Pancreas (tissue), 10 donors: ENCODE measurements around the gene PAX6. TPM values are rescaled to one million over a fixed set of nuclear protein-coding genes. Genes with fewer than 3 reads are reported as not detected.

Experiments
- ATAC-seq, 4 donors: fragments of 200-7000 bp; cut with Tn5 transposase; one replicate each; pipeline versions ENCODE4 v1.8.0 to v1.9.1; 2020; ENCODE audit warnings: mild to moderate bottlenecking in 4 of 4, moderate library complexity in 4 of 4
- DNase-seq, 6 donors: peaks; one replicate each; pipeline ENCODE4 v3.0.0-alpha.2; 2020
- FAIRE-seq: peaks from 2 replicates; lab custom pipeline; 2012; peaks lifted over from hg19 to GRCh38; lab: Jason Lieb, UNC
- H3K27ac ChIP-seq, 4 donors: fragments of 200-600 bp; sonication (generic); 1 replicate in 3 of 4; 2 replicates in 1 of 4; pipeline versions ENCODE4 v1.5.0 to v1.8.0; 2020
- H3K27me3 ChIP-seq, 4 donors: fragments of 200-600 bp; one replicate each; pipeline ENCODE4 v1.8.0; 2021
- H3K36me3 ChIP-seq, 3 donors: fragments of 200-600 bp; sonication (generic) in 1 of 3; one replicate each; pipeline versions ENCODE4 v1.5.0 to v1.8.0; 2020 to 2021
- H3K4me1 ChIP-seq, 3 donors: fragments of 200-600 bp; one replicate each; pipeline ENCODE4 v1.8.0; 2021
- H3K4me3 ChIP-seq, 4 donors: fragments of 200-600 bp; sonication (generic) in 2 of 4; one replicate each; pipeline versions ENCODE4 v1.5.0 to v1.8.0; 2020 to 2021
- H3K9me3 ChIP-seq, 4 donors: fragments of 200-600 bp; one replicate each; pipeline ENCODE4 v1.8.0; 2021
- WGBS, 2 donors: extraction: QIAGEN DNeasy Blood & Tissue Kit; methylation state at CpG; one replicate each; pipeline ENCODE4 v1.1.7; 2013; 5-methylcytosine and 5-hydroxymethylcytosine counted together
- intact Hi-C, 3 donors: fragments of 100-400 bp; cut with DNase I; formaldehyde crosslinking; loops; one replicate each; pipeline versions ENCODE4 v1.11.1 to v1.14.2; 2022
- polyA plus RNA-seq, 2 donors: library from polyadenylated mRNA; stranded (reverse); fragments of 200-250 nt; gene quantifications; one replicate each; pipeline ENCODE4 v1.2.3, GENCODE V29; 2013
- total RNA-seq, 6 donors: library from RNA; stranded (reverse); fragmentation: NEBNext Ultra II Directional in 4 of 6; extraction: Animal tissue kit (Norgen Biotek cat#: 25700) in 4 of 6; gene quantifications; one replicate each; pipeline versions ENCODE4 v1.2.1 to v1.2.4, GENCODE V29; 2021 to 2023
- TF ChIP-seq, protein P1 (sequence below), 4 donors: fragments of 200-600 bp; sonication (generic) in 3 of 4; IDR thresholded peaks; one replicate each; pipeline versions ENCODE4 v1.5.0 to v1.8.0; 2021; ENCODE audit warnings: antibody characterized with exemption in 4 of 4
- donor health status: healthy with polysubstance abuse.
- donor health status: DM: no; HTN: no; CAD: no; lungs with moderate emphysema.
- donor health status: DM: no; HTN: no; CAD: no.
- donor health status: control.
- donor health status: control.
- donor health status: Bipolar disorder and iron deficiency.
- donor health status: DM: yes; HTN: yes; CAD: no.
- donor health status: DM: no; HTN: no; CAD: no.
- donor health status: DM: no; HTN: no; CAD: no.
- donor health status: DM: yes; HTN: yes; CAD: no.

Gene PAX6
- total and polyA plus RNA-seq, 8 donors = 2.0 to 75.0 (median 9.3) TPM

DNA sequence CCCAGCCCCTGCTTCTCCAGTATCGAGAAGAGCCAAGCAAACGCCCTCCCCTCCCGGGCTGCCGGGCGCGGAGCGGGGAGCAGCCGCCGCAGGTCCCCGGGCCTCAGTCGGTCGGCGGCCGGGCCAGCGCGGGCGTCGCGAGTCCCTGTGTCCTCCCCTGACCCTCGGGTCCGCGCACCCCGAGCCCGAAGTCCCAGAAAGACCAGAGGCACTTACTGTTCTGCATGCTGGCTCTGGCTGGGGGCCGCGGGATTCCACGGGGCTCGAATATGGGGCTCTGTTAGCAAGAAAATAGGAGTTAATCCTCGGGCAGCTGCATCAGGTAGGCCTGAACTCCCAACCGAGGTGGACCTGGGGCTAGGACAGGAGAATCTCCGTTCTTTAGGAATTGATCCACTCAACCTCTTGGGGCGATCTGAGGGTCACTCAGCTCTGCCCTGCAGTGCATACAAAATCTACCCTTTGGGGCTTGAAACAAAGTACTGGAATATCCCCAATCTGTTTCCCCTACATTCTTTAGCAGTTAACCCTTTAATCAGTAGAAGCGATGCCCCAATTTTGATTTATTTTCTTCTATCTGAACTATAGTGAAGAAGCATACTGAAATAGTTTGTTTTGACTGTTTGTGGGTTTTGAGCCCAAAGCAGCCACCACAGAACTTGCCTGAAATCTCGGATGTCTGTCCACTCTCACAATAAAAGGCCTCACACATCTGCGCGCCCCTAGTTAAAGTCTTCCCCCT lies 4.8 kb downstream of the PAX6 start:
- peak overlapping the region in 1 of 4 donors; percentile 28 for H3K4me3 ChIP-seq
- intact Hi-C loops = loop anchor here in 1 of 3 donors (10.0 kb wide), 1 partner anchor 62 kb away; no protein-coding TSS in a partner anchor
- no peak for FAIRE-seq

GRCh38 chr11:31805629-31806185 lies 5.4 kb downstream of the PAX6 start:
- 5 to 6% methylated on average over 20 of the region's 20 CpGs for WGBS, 2 donors
- Histone ChIP-seq H3K4me3 (peak overlapping the region in 1 of 4 donors; percentile 28), H3K36me3 (no peaks in the 10 kb centered on the region)

More for the DNA sequence above, 4.8 kb downstream of the PAX6 start:
- Histone ChIP-seq H3K27me3 (peaks cover 16 to 89% (median 42%) of the 10 kb centered on the region in 4 donors), H3K4me1 (peaks cover 2 to 25% (median 4%) of the 10 kb centered on the region in 3 donors), H3K36me3 (no peaks in the 10 kb centered on the region), H3K27ac (peak overlapping the region in 1 of 4 donors; percentile 22), H3K9me3 (no peaks in the 10 kb centered on the region)
- DNase-seq = peak in 2 of 6 donors; percentile 49 to 70
- 11 to 16% methylated on average over 21 to 36 of the region's 36 CpGs for WGBS, 2 donors
- TF ChIP-seq, protein P1, sequence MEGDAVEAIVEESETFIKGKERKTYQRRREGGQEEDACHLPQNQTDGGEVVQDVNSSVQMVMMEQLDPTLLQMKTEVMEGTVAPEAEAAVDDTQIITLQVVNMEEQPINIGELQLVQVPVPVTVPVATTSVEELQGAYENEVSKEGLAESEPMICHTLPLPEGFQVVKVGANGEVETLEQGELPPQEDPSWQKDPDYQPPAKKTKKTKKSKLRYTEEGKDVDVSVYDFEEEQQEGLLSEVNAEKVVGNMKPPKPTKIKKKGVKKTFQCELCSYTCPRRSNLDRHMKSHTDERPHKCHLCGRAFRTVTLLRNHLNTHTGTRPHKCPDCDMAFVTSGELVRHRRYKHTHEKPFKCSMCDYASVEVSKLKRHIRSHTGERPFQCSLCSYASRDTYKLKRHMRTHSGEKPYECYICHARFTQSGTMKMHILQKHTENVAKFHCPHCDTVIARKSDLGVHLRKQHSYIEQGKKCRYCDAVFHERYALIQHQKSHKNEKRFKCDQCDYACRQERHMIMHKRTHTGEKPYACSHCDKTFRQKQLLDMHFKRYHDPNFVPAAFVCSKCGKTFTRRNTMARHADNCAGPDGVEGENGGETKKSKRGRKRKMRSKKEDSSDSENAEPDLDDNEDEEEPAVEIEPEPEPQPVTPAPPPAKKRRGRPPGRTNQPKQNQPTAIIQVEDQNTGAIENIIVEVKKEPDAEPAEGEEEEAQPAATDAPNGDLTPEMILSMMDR (IDR thresholded peaks at IDR 0.05) = no peak
- no peak for ATAC-seq

GRCh38 chr11:31805037-31805628 lies 6.0 kb downstream of the PAX6 start:
- H3K4me1 ChIP-seq = peaks cover 0 to 17% (median 4%) of the 10 kb centered on the region in 3 donors
- WGBS, 2 donors = 7 to 8% methylated on average over 51 of the region's 51 CpGs
- intact Hi-C loops = loop anchor here in 1 of 3 donors (10.0 kb wide), 1 partner anchor 60 kb away; no protein-coding TSS in a partner anchor
- ATAC-seq (peak in 1 of 4 donors; percentile 22), DNase-seq (peak in 1 of 6 donors; percentile 56), FAIRE-seq (no peak)
- H3K27me3 ChIP-seq = peaks cover 15 to 91% (median 47%) of the 10 kb centered on the region in 4 donors
- H3K4me3 ChIP-seq = peak overlapping the region in 1 of 4 donors; percentile 28
- no peaks in the 10 kb centered on the region for H3K9me3 ChIP-seq
- TF ChIP-seq, protein P1 (IDR thresholded peaks at IDR 0.05) = no peak
- peak overlapping the region in 1 of 4 donors; percentile 22 for H3K27ac ChIP-seq
- H3K36me3 ChIP-seq = no peaks in the 10 kb centered on the region

More at GRCh38 chr11:31805629-31806185, 5.4 kb downstream of the PAX6 start:
- no peak for ATAC-seq
- Histone ChIP-seq H3K27ac (peak overlapping the region in 1 of 4 donors; percentile 22), H3K27me3 (peaks cover 15 to 89% (median 46%) of the 10 kb centered on the region in 4 donors), H3K4me1 (peaks cover 0 to 20% (median 4%) of the 10 kb centered on the region in 3 donors), H3K9me3 (no peaks in the 10 kb centered on the region)
- TF ChIP-seq, protein P1 (IDR thresholded peaks at IDR 0.05) = no peak
- FAIRE-seq = no peak
- intact Hi-C loops = loop anchor here in 1 of 3 donors (10.0 kb wide), 1 partner anchor 61 kb away; no protein-coding TSS in a partner anchor
- DNase-seq = peak in 1 of 6 donors; percentile 52

- WGBS, 2 donors = 9 to 11% methylated on average over 41 of the region's 41 CpGs
- TF ChIP-seq, protein P1 (IDR thresholded peaks at IDR 0.05) = no peak
- peak overlapping the region in 1 of 4 donors; percentile 28 for H3K4me3 ChIP-seq
- H3K27me3 ChIP-seq = peaks cover 15 to 91% (median 44%) of the 10 kb centered on the region in 4 donors
- no peaks in the 10 kb centered on the region for H3K9me3 ChIP-seq
- H3K27ac ChIP-seq = no peak overlapping the region
- no peaks in the 10 kb centered on the region for H3K36me3 ChIP-seq
- peak in 1 of 6 donors; percentile 59 for DNase-seq
- intact Hi-C loops = loop anchor here in 1 of 3 donors (10.0 kb wide), 1 partner anchor 60 kb away; no protein-coding TSS in a partner anchor
- peak in 3 of 4 donors; percentile 2 to 13 (median 8) for ATAC-seq
- FAIRE-seq = no peak
- H3K4me1 ChIP-seq = peaks cover 0 to 10% (median 0%) of the 10 kb centered on the region in 3 donors
These were observed 6.6 kb downstream of the PAX6 start for GRCh38 chr11:31804312-31805036.
